NB4 (cell line): Measurements from ENCODE around the gene ARMC9.

Experiments used
- DNase-seq: peaks from one replicate; pipeline ENCODE4 v3.0.0; 2010; ENCODE audit warnings: low read depth
- H3K4me3 ChIP-seq: one replicate; pipeline ENCODE4 v1.5.1; 2011; ENCODE audit warnings: mild to moderate bottlenecking, low read depth, low read length, moderate library complexity
- CTCF ChIP-seq: IDR thresholded peaks from one replicate; pipeline ENCODE4 v1.5.1; 2012; ENCODE audit warnings: low read depth, low read length
- MAX ChIP-seq: IDR thresholded peaks from 2 replicates; pipeline ENCODE4 v1.6.1; 2011; ENCODE audit warnings: low read depth, low read length
- MYC ChIP-seq: IDR thresholded peaks from 2 replicates; pipeline ENCODE4 v1.6.1; 2011; ENCODE audit warnings: low read depth, low read length
- POLR2A ChIP-seq: IDR thresholded peaks from 2 replicates; pipeline ENCODE4 v1.6.1; 2011; ENCODE audit warnings: mild to moderate bottlenecking; ENCODE audit not compliant: insufficient read length; ENCODE audit errors: extremely low read depth

Gene ARMC9

DNA sequence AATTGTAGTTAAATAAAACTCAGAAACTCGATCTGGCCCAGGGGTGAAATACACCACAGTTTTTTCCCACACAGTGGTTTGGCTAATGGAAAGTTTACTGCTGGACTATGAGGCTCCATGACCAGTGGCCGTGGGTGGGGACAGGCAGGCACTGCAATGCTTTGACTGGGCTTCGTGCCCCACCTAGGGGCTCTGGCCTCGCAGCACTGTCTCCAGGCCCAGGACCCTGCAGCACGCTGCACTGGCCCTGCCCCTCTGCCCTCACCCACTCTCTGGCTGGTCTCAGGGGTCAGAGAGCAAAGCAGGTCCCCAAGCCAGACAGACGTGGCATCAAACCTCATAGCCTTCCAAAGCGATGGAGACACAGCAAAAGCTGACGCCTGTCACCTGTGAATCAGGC lies 183.7 kb downstream of the ARMC9 start:
- TF ChIP-seq MYC (no peak), CTCF (no peak)
- H3K4me3 ChIP-seq: no peak overlapping the region
- no peak for DNase-seq

GRCh38 chr2:231383416-231384108 lies 185.1 kb downstream of the ARMC9 start:
- peak; percentile 98 for DNase-seq
- TF ChIP-seq POLR2A: no peak
- TF ChIP-seq CTCF: no peak
- TF ChIP-seq MAX: peak; percentile 88
- TF ChIP-seq MYC: peak; percentile 89
- H3K4me3 ChIP-seq: no peak overlapping the region

DNA sequence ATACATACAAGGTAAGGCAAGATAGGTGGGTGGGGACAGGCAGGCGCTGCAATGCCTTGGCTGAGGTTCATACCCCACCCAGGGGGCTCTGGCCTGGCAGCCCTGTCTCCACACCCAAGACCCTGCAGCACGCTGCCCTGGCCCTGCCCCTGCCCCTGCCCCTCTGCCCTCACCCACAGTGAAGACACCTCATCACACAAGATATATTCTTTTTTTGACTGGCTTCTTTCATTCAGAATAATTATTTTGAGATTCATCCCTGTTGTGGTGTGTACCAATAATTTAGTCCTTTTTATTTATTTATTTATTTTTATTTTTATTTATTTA lies 185.6 kb downstream of the ARMC9 start:
- no peak for DNase-seq
- TF ChIP-seq MYC (no peak), CTCF (no peak), MAX (no peak)
- H3K4me3 ChIP-seq: no peak overlapping the region

GRCh38 chr2:231384970-231385369 lies 186.5 kb downstream of the ARMC9 start:
- no peak overlapping the region for H3K4me3 ChIP-seq
- TF ChIP-seq POLR2A (no peak), MYC (no peak), CTCF (no peak), MAX (no peak)
- DNase-seq: peak; percentile 45

GRCh38 chr2:231385429-231385828 lies 187.0 kb downstream of the ARMC9 start:
- no peak for DNase-seq
- no peak overlapping the region for H3K4me3 ChIP-seq
- no peak for TF ChIP-seq CTCF
- TF ChIP-seq POLR2A: no peak
- TF ChIP-seq MAX: no peak
- no peak for TF ChIP-seq MYC

GRCh38 chr2:231386446-231386845 lies 188.0 kb downstream of the ARMC9 start:
- H3K4me3 ChIP-seq: no peak overlapping the region
- no peak for TF ChIP-seq MAX
- no peak for TF ChIP-seq POLR2A
- TF ChIP-seq CTCF: no peak
- no peak for TF ChIP-seq MYC
- DNase-seq: peak; percentile 85
